Mucosa of descending colon (tissue), 3 donors: Measurements from ENCODE around the gene GAST. TPM values are rescaled to one million over a fixed set of nuclear protein-coding genes. Genes with fewer than 3 reads are reported as not detected.
A peak's percentile ranks its signal among the peaks of the same experiment; 100 is the strongest.

Experiments used
- ATAC-seq: fragments of 200-7000 bp; cut with Tn5 transposase; one replicate; pipeline ENCODE4 v1.9.1; 2020; ENCODE audit warnings: mild to moderate bottlenecking, moderate library complexity
- DNase-seq, 3 donors: peaks; one replicate each; pipeline ENCODE4 v3.0.0-alpha.2; 2020
- H3K36me3 ChIP-seq: fragments of 200-600 bp; one replicate; pipeline ENCODE4 v1.8.0; 2021; ENCODE audit warnings: low read depth, mild to moderate bottlenecking
- H3K4me1 ChIP-seq: fragments of 200-600 bp; one replicate; pipeline ENCODE4 v1.8.0; 2021; ENCODE audit warnings: low read depth, mild to moderate bottlenecking
- H3K4me3 ChIP-seq: fragments of 200-600 bp; one replicate; pipeline ENCODE4 v1.8.0; 2021; ENCODE audit warnings: mild to moderate bottlenecking
- H3K9me3 ChIP-seq: fragments of 200-600 bp; one replicate; pipeline ENCODE4 v1.8.0; 2021; ENCODE audit warnings: mild to moderate bottlenecking
- CTCF ChIP-seq: fragments of 200-600 bp; IDR thresholded peaks from one replicate; pipeline ENCODE4 v1.8.0; 2022; ENCODE audit warnings: antibody characterized with exemption, mild to moderate bottlenecking
- intact Hi-C, 2 donors: fragments of 100-400 bp; cut with DNase I in 1 of 2; cut with micrococcal nuclease in 1 of 2; formaldehyde crosslinking; loops; one replicate each; pipeline versions ENCODE4 v1.11.0 to v1.11.1; 2022; cut with DNase I, micrococcal nuclease
- total RNA-seq, 3 donors: library from RNA; stranded (reverse); fragmentation: NEBNext Ultra II Directional in 2 of 3; extraction: Animal tissue kit (Norgen Biotek cat#: 25700) in 2 of 3; gene quantifications; one replicate each; pipeline versions ENCODE4 v1.2.1 to v1.2.4, GENCODE V29; 2021 to 2023
- donor health status: DM: no; HTN: no; CAD: no; lungs with moderate emphysema.
- donor health status: DM: no; HTN: no; CAD: no.
- donor health status: DM: no; HTN: yes; CAD: no.

The GAST gene
- total RNA-seq, 3 donors from 2014 or later, result not detected

- H3K4me1 ChIP-seq, result no peaks in the 10 kb centered on the region
- ATAC-seq, result no peak
- no peaks in the 10 kb centered on the region for H3K9me3 ChIP-seq
- H3K4me3 ChIP-seq, result no peak overlapping the region
- intact Hi-C loops, result no loop called here
- no peak for TF ChIP-seq CTCF
- no peaks in the 10 kb centered on the region for H3K36me3 ChIP-seq
- no peak for DNase-seq
Measured at GRCh38 chr17:41741709-41742108, 29.6 kb downstream of the GAST start.

GRCh38 chr17:41748275-41748674 lies 36.1 kb downstream of the GAST start:
- Histone ChIP-seq H3K4me1 (no peaks in the 10 kb centered on the region), H3K36me3 (no peaks in the 10 kb centered on the region), H3K4me3 (no peak overlapping the region), H3K9me3 (no peaks in the 10 kb centered on the region)
- intact Hi-C loops, result no loop called here
- no peak for ATAC-seq
- TF ChIP-seq CTCF, result no peak
- no peak for DNase-seq

- no peak for TF ChIP-seq CTCF
- Histone ChIP-seq H3K36me3 (no peaks in the 10 kb centered on the region), H3K9me3 (no peaks in the 10 kb centered on the region), H3K4me3 (no peak overlapping the region), H3K4me1 (no peaks in the 10 kb centered on the region)
- DNase-seq (no peak), ATAC-seq (no peak)
- intact Hi-C loops, result no loop called here
Measured at GRCh38 chr17:41750862-41751261, 38.7 kb downstream of the GAST start.

GRCh38 chr17:41751288-41751687 lies 39.2 kb downstream of the GAST start:
- no peaks in the 10 kb centered on the region for H3K36me3 ChIP-seq
- H3K4me3 ChIP-seq, result no peak overlapping the region
- no peak for TF ChIP-seq CTCF
- no peak for DNase-seq
- ATAC-seq, result no peak
- H3K4me1 ChIP-seq, result no peaks in the 10 kb centered on the region
- H3K9me3 ChIP-seq, result no peaks in the 10 kb centered on the region
- intact Hi-C loops, result no loop called here

GRCh38 chr17:41754066-41754465 lies 41.9 kb downstream of the GAST start:
- H3K36me3 ChIP-seq, result peaks cover 11% of the 10 kb centered on the region
- no peak for TF ChIP-seq CTCF
- no peaks in the 10 kb centered on the region for H3K4me1 ChIP-seq
- ATAC-seq, result peak; percentile 3
- no peak for DNase-seq
- no peak overlapping the region for H3K4me3 ChIP-seq
- H3K9me3 ChIP-seq, result no peaks in the 10 kb centered on the region
- intact Hi-C loops, result no loop called here

- no peaks in the 10 kb centered on the region for H3K9me3 ChIP-seq
- intact Hi-C loops, result no loop called here
- H3K4me3 ChIP-seq, result no peak overlapping the region
- H3K4me1 ChIP-seq, result no peaks in the 10 kb centered on the region
- no peak for ATAC-seq
- no peak for TF ChIP-seq CTCF
- peaks cover 24% of the 10 kb centered on the region for H3K36me3 ChIP-seq
- no peak for DNase-seq
Measured at GRCh38 chr17:41758601-41759000, 46.5 kb downstream of the GAST start.
